Measurements from ENCODE around the gene LCN2. TPM values are rescaled to one million over a fixed set of nuclear protein-coding genes. Genes with fewer than 3 reads are reported as not detected.
"Not testable (repeated sequence)": the region's sequence is repeated elsewhere in the genome, so short reads cannot be mapped to it uniquely, and the experiment has no call there.

Gene LCN2
- total RNA-seq, 2 experiments from 2014 or later = not detected

GRCh38 chr9:128175726-128176125 is 26.5 kb downstream of the LCN2 start:
- no peak for DNase-seq
- POLR2A ChIA-PET = interaction anchor here (0.8 to 2.0 kb wide), 2 partner anchors 15 to 167 kb away, joined by 3 to 9 read pairs; partner anchors contain the start of gene CIZ1
- H3K27me3 Mint-ChIP-seq = no peaks in the 10 kb centered on the region
- peaks cover 51% of the 10 kb centered on the region for H3K36me3 Mint-ChIP-seq (ENCODE audit: low read depth)
- H3K9me3 Mint-ChIP-seq = peaks cover 4% of the 10 kb centered on the region
- H3K4me3 Mint-ChIP-seq = no peak overlapping the region
- CTCF ChIA-PET = no interaction called here
- no peaks in the 10 kb centered on the region for H3K4me1 Mint-ChIP-seq
- H3K27ac Mint-ChIP-seq = no peak overlapping the region

- ChIA-PET CTCF (no interaction called here), POLR2A (no interaction called here)
- H3K36me3 Mint-ChIP-seq (ENCODE audit: low read depth) = peaks cover 62% of the 10 kb centered on the region
- no peaks in the 10 kb centered on the region for H3K27me3 Mint-ChIP-seq
- no peak overlapping the region for H3K4me3 Mint-ChIP-seq
- peaks cover 4% of the 10 kb centered on the region for H3K9me3 Mint-ChIP-seq
- H3K4me1 Mint-ChIP-seq = no peaks in the 10 kb centered on the region
- no peak for DNase-seq
- H3K27ac Mint-ChIP-seq = no peak overlapping the region
These were observed 29.7 kb downstream of the LCN2 start for GRCh38 chr9:128178806-128179431.

- POLR2A ChIA-PET = no interaction called here
- no peak for DNase-seq
- no peaks in the 10 kb centered on the region for H3K27me3 Mint-ChIP-seq
- no peak overlapping the region for H3K27ac Mint-ChIP-seq
- CTCF ChIA-PET = no interaction called here
- peaks cover 62% of the 10 kb centered on the region for H3K36me3 Mint-ChIP-seq (ENCODE audit: low read depth)
- peaks cover 4% of the 10 kb centered on the region for H3K9me3 Mint-ChIP-seq
- no peak overlapping the region for H3K4me3 Mint-ChIP-seq
- H3K4me1 Mint-ChIP-seq = peaks cover 2% of the 10 kb centered on the region
These were observed 30.7 kb downstream of the LCN2 start for GRCh38 chr9:128180001-128180400.

GRCh38 chr9:128180447-128180846 is 31.2 kb downstream of the LCN2 start:
- Mint-ChIP-seq H3K27me3 (no peaks in the 10 kb centered on the region), H3K4me1 (peaks cover 2% of the 10 kb centered on the region), H3K27ac (no peak overlapping the region), H3K4me3 (no peak overlapping the region), H3K36me3 (ENCODE audit: low read depth) (peaks cover 60% of the 10 kb centered on the region), H3K9me3 (peaks cover 4% of the 10 kb centered on the region)
- CTCF ChIA-PET = no interaction called here
- DNase-seq = no peak
- POLR2A ChIA-PET = no interaction called here

- H3K27ac Mint-ChIP-seq, CTCF ChIA-PET, H3K4me1 Mint-ChIP-seq, POLR2A ChIA-PET, H3K9me3 Mint-ChIP-seq, H3K27me3 Mint-ChIP-seq, H3K4me3 Mint-ChIP-seq, DNase-seq: not testable (repeated sequence)
- peaks cover 60% of the 10 kb centered on the region for H3K36me3 Mint-ChIP-seq (ENCODE audit: low read depth)
These were observed 32.2 kb downstream of the LCN2 start for GRCh38 chr9:128181480-128181879.

- H3K4me1 Mint-ChIP-seq = peaks cover 10% of the 10 kb centered on the region
- DNase-seq = no peak
- CTCF ChIA-PET = interaction anchor here (0.6 to 1.4 kb wide), 4 partner anchors 9 to 118 kb away, joined by 3 to 5 read pairs (median 4); no protein-coding TSS in a partner anchor
- H3K9me3 Mint-ChIP-seq = peaks cover 4% of the 10 kb centered on the region
- peaks cover 57% of the 10 kb centered on the region for H3K36me3 Mint-ChIP-seq (ENCODE audit: low read depth)
- no peak overlapping the region for H3K27ac Mint-ChIP-seq
- POLR2A ChIA-PET = no interaction called here
- no peaks in the 10 kb centered on the region for H3K27me3 Mint-ChIP-seq
- H3K4me3 Mint-ChIP-seq = no peak overlapping the region
These were observed 33.8 kb downstream of the LCN2 start for GRCh38 chr9:128182893-128183588.

GRCh38 chr9:128185979-128186965 is 37.0 kb downstream of the LCN2 start:
- Mint-ChIP-seq H3K27ac (no peak overlapping the region), H3K9me3 (no peaks in the 10 kb centered on the region), H3K4me3 (no peak overlapping the region), H3K27me3 (no peaks in the 10 kb centered on the region), H3K4me1 (peaks cover 33% of the 10 kb centered on the region), H3K36me3 (ENCODE audit: low read depth) (peaks cover 47% of the 10 kb centered on the region)
- CTCF ChIA-PET = interaction anchor here (0.6 to 1.5 kb wide), 3 partner anchors 9 to 32 kb away, joined by 3 to 4 read pairs (median 4); no protein-coding TSS in a partner anchor
- POLR2A ChIA-PET = interaction anchor here (0.6 kb wide), 1 partner anchor 1852 kb away, joined by 4 read pairs; no protein-coding TSS in a partner anchor
- no peak for DNase-seq

GRCh38 chr9:128187361-128187760 is 38.1 kb downstream of the LCN2 start:
- Mint-ChIP-seq H3K27ac (peak overlapping the region; percentile 0), H3K4me3 (no peak overlapping the region), H3K4me1 (peaks cover 39% of the 10 kb centered on the region), H3K27me3 (no peaks in the 10 kb centered on the region), H3K9me3 (no peaks in the 10 kb centered on the region), H3K36me3 (ENCODE audit: low read depth) (peaks cover 40% of the 10 kb centered on the region)
- ChIA-PET POLR2A (no interaction called here), CTCF (interaction anchor here (0.9 to 1.3 kb wide), 2 partner anchors 30 to 58 kb away, joined by 3 to 4 read pairs; no protein-coding TSS in a partner anchor)
- no peak for DNase-seq

- no peaks in the 10 kb centered on the region for H3K27me3 Mint-ChIP-seq
- ChIA-PET POLR2A (no interaction called here), CTCF (interaction anchor here (0.6 to 1.3 kb wide), 2 partner anchors 59 to 406 kb away, joined by 3 read pairs; no protein-coding TSS in a partner anchor)
- H3K4me3 Mint-ChIP-seq = no peak overlapping the region
- peaks cover 36% of the 10 kb centered on the region for H3K36me3 Mint-ChIP-seq (ENCODE audit: low read depth)
- H3K4me1 Mint-ChIP-seq = peaks cover 45% of the 10 kb centered on the region
- H3K27ac Mint-ChIP-seq = no peak overlapping the region
- DNase-seq = no peak
- no peaks in the 10 kb centered on the region for H3K9me3 Mint-ChIP-seq
These were observed 39.0 kb downstream of the LCN2 start for GRCh38 chr9:128188209-128188608.

- peaks cover 49% of the 10 kb centered on the region for H3K4me1 Mint-ChIP-seq
These were observed 40.8 kb downstream of the LCN2 start for GRCh38 chr9:128190013-128190412.

GRCh38 chr9:128190516-128191405 is 41.5 kb downstream of the LCN2 start:
- H3K4me3 Mint-ChIP-seq = peak overlapping the region; percentile 92
- H3K4me1 Mint-ChIP-seq = peaks cover 49% of the 10 kb centered on the region
- peaks cover 28% of the 10 kb centered on the region for H3K36me3 Mint-ChIP-seq (ENCODE audit: low read depth)
- peak overlapping the region; percentile 78 for H3K27ac Mint-ChIP-seq
- H3K27me3 Mint-ChIP-seq = no peaks in the 10 kb centered on the region
- peak; percentile 32 for DNase-seq
- ChIA-PET CTCF (interaction anchor here (0.8 to 1.7 kb wide), 10 partner anchors 9 to 627 kb away, joined by 3 to 9 read pairs (median 4); partner anchors contain the start of gene SLC27A4), POLR2A (interaction anchor here (0.8 to 2.6 kb wide), 11 partner anchors 13 to 180 kb away, joined by 3 to 20 read pairs (median 4); partner anchors contain the start of genes BBLN, GOLGA2, SWI5 and URM1)
- no peaks in the 10 kb centered on the region for H3K9me3 Mint-ChIP-seq

More at GRCh38 chr9:128190013-128190412, 40.8 kb downstream of the LCN2 start:
- no peaks in the 10 kb centered on the region for H3K9me3 Mint-ChIP-seq
- POLR2A ChIA-PET = interaction anchor here (1.1 to 2.6 kb wide), 6 partner anchors 15 to 181 kb away, joined by 3 to 20 read pairs (median 7); partner anchors contain the start of genes BBLN, GOLGA2, SWI5 and URM1
- peaks cover 32% of the 10 kb centered on the region for H3K36me3 Mint-ChIP-seq (ENCODE audit: low read depth)
- H3K27me3 Mint-ChIP-seq = no peaks in the 10 kb centered on the region
- peak overlapping the region; percentile 92 for H3K4me3 Mint-ChIP-seq
- CTCF ChIA-PET = interaction anchor here (0.8 to 1.7 kb wide), 8 partner anchors 10 to 249 kb away, joined by 3 to 9 read pairs (median 4); partner anchors contain the start of gene SLC27A4
- DNase-seq = no peak
- H3K27ac Mint-ChIP-seq = peak overlapping the region; percentile 45
